Measurements from ENCODE around the gene GYPE. TPM values are rescaled to one million over a fixed set of nuclear protein-coding genes. Genes with fewer than 3 reads are reported as not detected.
"Not testable (repeated sequence)": the region's sequence is repeated elsewhere in the genome, so short reads cannot be mapped to it uniquely, and the experiment has no call there.

The GYPE gene
- total RNA-seq, result 2.6 TPM

- not testable (repeated sequence) for DNase-seq
Measured at GRCh38 chr4:143905440-143905839, at the start of gene GYPE. Gene GYPE, minus strand, starts transcription at chr4:143905559. Its CDS starts 52 bp downstream, at chr4:143905507.

- DNase-seq, result not testable (repeated sequence)
Measured at GRCh38 chr4:143951458-143951972, 46.2 kb upstream of the GYPE start.

- not testable (repeated sequence) for DNase-seq
Measured at GRCh38 chr4:143950967-143951366, 45.6 kb upstream of the GYPE start.

- DNase-seq, result not testable (repeated sequence)
Measured at GRCh38 chr4:143950185-143950584, 44.8 kb upstream of the GYPE start.

GRCh38 chr4:143947493-143947892, 42.1 kb upstream of the GYPE start:
- not testable (repeated sequence) for DNase-seq

- not testable (repeated sequence) for DNase-seq
Measured at GRCh38 chr4:143940708-143941107, 35.3 kb upstream of the GYPE start.

- DNase-seq, result no peak
Measured at GRCh38 chr4:143939528-143939927, 34.2 kb upstream of the GYPE start.

- DNase-seq, result not testable (repeated sequence)
Measured at GRCh38 chr4:143938890-143939289, 33.5 kb upstream of the GYPE start.

- DNase-seq, result no peak
Measured at GRCh38 chr4:143921181-143921580, 15.8 kb upstream of the GYPE start.

GRCh38 chr4:143916485-143916884, 11.1 kb upstream of the GYPE start:
- not testable (repeated sequence) for DNase-seq

GRCh38 chr4:143912478-143912877, 7.1 kb upstream of the GYPE start:
- DNase-seq, result peak; percentile 25

GRCh38 chr4:143911528-143912417, 6.4 kb upstream of the GYPE start:
- DNase-seq, result not testable (repeated sequence)

GRCh38 chr4:143910906-143911305, 5.5 kb upstream of the GYPE start:
- not testable (repeated sequence) for DNase-seq

GRCh38 chr4:143907811-143908210, 2.5 kb upstream of the GYPE start:
- DNase-seq, result not testable (repeated sequence)

- not testable (repeated sequence) for DNase-seq
Measured at GRCh38 chr4:143904431-143904830, 928 bp downstream of the GYPE start.

- not testable (repeated sequence) for DNase-seq
Measured at GRCh38 chr4:143890323-143890722, 15.0 kb downstream of the GYPE start.

- not testable (repeated sequence) for DNase-seq
Measured at GRCh38 chr4:143888189-143888588, 17.2 kb downstream of the GYPE start.

- not testable (repeated sequence) for DNase-seq
Measured at GRCh38 chr4:143884965-143885364, 20.4 kb downstream of the GYPE start.

GRCh38 chr4:143883529-143883928, 21.8 kb downstream of the GYPE start:
- DNase-seq, result no peak

- DNase-seq, result no peak
Measured at GRCh38 chr4:143882892-143883291, 22.5 kb downstream of the GYPE start.

GRCh38 chr4:143879561-143879960, 25.8 kb downstream of the GYPE start:
- not testable (repeated sequence) for DNase-seq

GRCh38 chr4:143875357-143875756, 30.0 kb downstream of the GYPE start:
- DNase-seq, result not testable (repeated sequence)

GRCh38 chr4:143870523-143871268, 34.7 kb downstream of the GYPE start:
- not testable (repeated sequence) for DNase-seq
